ENCODE results near the gene PRR22. TPM values are rescaled to one million over a fixed set of nuclear protein-coding genes. Genes with fewer than 3 reads are reported as not detected.
A peak's percentile ranks its signal among the peaks of the same experiment; 100 is the strongest.

The PRR22 gene
- total and polyA plus RNA-seq, 9 of the 15 experiments (the other 6 are each of a cell fraction or from before 2014, with no cell fraction given), result 0.03 to 12.0 (median 2.0) TPM; not detected in 1

- peak; percentile 80; the same call in 1 of the 2 replicates for TF ChIP-seq ZBTB49 (CRISPR knock-in tag; IDR thresholded peaks at IDR 0.05; ENCODE audit: borderline replicate concordance)
- TF ChIP-seq NFYB (IDR thresholded peaks at IDR 0.05; ENCODE audit: extremely low read depth, insufficient read length), result no peak
- TF ChIP-seq SLC30A9 (CRISPR knock-in tag; IDR thresholded peaks at IDR 0.05), result no peak
- TF ChIP-seq KAT7 (CRISPR knock-in tag; IDR thresholded peaks at IDR 0.05; ENCODE audit: borderline replicate concordance), result no peak; the same call in 1 of the 2 replicates
- TF ChIP-seq AFF4 (CRISPR knock-in tag; IDR thresholded peaks at IDR 0.05), result no peak
- no peak for TF ChIP-seq RFX7 (CRISPR knock-in tag; IDR thresholded peaks at IDR 0.05)
- TF ChIP-seq ATF4 (CRISPR knock-in tag; IDR thresholded peaks at IDR 0.05), result peak; percentile 63; the same call in 1 of the 2 replicates
- peak; percentile 76; the same call in 1 of the 2 replicates for TF ChIP-seq ZBED1 (IDR thresholded peaks at IDR 0.05)
- TF ChIP-seq MTA2 (IDR thresholded peaks at IDR 0.05; ENCODE audit: low read depth), result peak; percentile 96
- peak; percentile 35 for TF ChIP-seq DACH1 (IDR thresholded peaks at IDR 0.05; ENCODE audit: partially characterized antibody)
- peak; percentile 47; the same call in 1 of the 2 replicates for TF ChIP-seq ZNF740 (CRISPR knock-in tag; IDR thresholded peaks at IDR 0.05)
- TF ChIP-seq ZNF740 (tag; IDR thresholded peaks at IDR 0.05), result no peak
- TF ChIP-seq TAF1 (IDR thresholded peaks at IDR 0.05; ENCODE audit: control insufficient read depth, extremely low read depth, insufficient read depth, low read length, severe bottlenecking), result peak; percentile 18
- no peak for TF ChIP-seq TSHZ1 (CRISPR knock-in tag; IDR thresholded peaks at IDR 0.05)
These were observed 15.0 kb upstream of the PRR22 start (continued) for GRCh38 chr19:5799247-5800241.

Data from K562 (cell line).